ENCODE data around the gene ZNF24.

The ZNF24 gene

DNA sequence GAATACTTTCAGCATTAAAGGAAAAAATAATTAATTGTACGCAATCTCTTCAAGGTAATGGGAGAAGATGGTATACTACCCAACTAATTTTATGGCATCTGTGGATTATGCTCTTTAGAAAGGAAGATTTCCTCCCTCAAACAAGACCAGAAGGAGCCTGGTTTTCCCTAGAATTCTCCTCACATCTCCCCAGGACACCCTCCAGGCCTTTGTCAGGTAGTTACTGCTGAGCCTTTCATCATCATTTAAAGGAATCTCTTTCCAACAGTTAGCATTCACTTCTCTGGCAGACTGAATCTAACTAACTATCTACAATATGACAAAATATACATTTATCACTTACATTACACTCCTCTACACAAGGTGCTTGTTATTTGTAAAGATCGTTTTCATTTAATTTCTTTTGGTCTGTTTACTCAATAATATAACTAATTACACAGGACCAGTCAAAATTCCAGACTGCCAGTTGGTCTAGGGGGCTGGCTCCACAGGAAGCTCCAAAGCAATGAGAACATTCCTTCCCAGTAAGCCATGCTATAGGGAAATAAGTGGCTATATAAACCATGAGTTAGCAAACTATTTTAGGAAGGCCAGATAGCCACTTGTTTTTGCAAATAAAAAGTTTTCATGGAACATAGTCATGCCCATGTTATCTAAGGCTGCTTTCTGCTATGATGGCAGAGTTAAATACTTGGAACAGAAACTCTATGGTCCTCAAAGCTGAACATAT is 19.1 kb downstream of the ZNF24 start:
- Histone ChIP-seq H3K4me3 (ENCODE audit: low read depth in 1 of 2, low read length in 2 of 2) (no peak overlapping the region), H3K36me3 (ENCODE audit: insufficient read depth, low read length) (no peaks in the 10 kb centered on the region), H3K27ac (ENCODE audit: low read length) (no peak overlapping the region), H3K27me3 (ENCODE audit: insufficient read depth, low read length, poor library complexity) (no peaks in the 10 kb centered on the region), H3K4me2 (ENCODE audit: insufficient read depth, low read length) (no peak overlapping the region), H3K4me1 (ENCODE audit: insufficient read depth, low read length) (no peaks in the 10 kb centered on the region), H3K9ac (ENCODE audit: low read depth, low read length) (no peak overlapping the region), H3K9me3 (ENCODE audit: insufficient read depth, low read length, severe bottlenecking) (no peaks in the 10 kb centered on the region), H4K20me1 (ENCODE audit: insufficient read depth, low read length) (no peaks in the 10 kb centered on the region), H2AFZ (ENCODE audit: low read depth, low read length) (no peak overlapping the region), H3K79me2 (ENCODE audit: insufficient read depth, low read length) (no peaks in the 10 kb centered on the region)
- ATAC-seq (ENCODE audit: insufficient read depth, low read depth), result no peak
- no peak for DNase-seq
- no peak for TF ChIP-seq EZH2 (IDR thresholded peaks at IDR 0.05; ENCODE audit: borderline replicate concordance, low read depth, low read length, severe bottlenecking)
- TF ChIP-seq, protein P1, sequence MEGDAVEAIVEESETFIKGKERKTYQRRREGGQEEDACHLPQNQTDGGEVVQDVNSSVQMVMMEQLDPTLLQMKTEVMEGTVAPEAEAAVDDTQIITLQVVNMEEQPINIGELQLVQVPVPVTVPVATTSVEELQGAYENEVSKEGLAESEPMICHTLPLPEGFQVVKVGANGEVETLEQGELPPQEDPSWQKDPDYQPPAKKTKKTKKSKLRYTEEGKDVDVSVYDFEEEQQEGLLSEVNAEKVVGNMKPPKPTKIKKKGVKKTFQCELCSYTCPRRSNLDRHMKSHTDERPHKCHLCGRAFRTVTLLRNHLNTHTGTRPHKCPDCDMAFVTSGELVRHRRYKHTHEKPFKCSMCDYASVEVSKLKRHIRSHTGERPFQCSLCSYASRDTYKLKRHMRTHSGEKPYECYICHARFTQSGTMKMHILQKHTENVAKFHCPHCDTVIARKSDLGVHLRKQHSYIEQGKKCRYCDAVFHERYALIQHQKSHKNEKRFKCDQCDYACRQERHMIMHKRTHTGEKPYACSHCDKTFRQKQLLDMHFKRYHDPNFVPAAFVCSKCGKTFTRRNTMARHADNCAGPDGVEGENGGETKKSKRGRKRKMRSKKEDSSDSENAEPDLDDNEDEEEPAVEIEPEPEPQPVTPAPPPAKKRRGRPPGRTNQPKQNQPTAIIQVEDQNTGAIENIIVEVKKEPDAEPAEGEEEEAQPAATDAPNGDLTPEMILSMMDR (IDR thresholded peaks at IDR 0.05; ENCODE audit: borderline replicate concordance, extremely low read depth, low read length, poor library complexity, severe bottlenecking), result no peak

DNA sequence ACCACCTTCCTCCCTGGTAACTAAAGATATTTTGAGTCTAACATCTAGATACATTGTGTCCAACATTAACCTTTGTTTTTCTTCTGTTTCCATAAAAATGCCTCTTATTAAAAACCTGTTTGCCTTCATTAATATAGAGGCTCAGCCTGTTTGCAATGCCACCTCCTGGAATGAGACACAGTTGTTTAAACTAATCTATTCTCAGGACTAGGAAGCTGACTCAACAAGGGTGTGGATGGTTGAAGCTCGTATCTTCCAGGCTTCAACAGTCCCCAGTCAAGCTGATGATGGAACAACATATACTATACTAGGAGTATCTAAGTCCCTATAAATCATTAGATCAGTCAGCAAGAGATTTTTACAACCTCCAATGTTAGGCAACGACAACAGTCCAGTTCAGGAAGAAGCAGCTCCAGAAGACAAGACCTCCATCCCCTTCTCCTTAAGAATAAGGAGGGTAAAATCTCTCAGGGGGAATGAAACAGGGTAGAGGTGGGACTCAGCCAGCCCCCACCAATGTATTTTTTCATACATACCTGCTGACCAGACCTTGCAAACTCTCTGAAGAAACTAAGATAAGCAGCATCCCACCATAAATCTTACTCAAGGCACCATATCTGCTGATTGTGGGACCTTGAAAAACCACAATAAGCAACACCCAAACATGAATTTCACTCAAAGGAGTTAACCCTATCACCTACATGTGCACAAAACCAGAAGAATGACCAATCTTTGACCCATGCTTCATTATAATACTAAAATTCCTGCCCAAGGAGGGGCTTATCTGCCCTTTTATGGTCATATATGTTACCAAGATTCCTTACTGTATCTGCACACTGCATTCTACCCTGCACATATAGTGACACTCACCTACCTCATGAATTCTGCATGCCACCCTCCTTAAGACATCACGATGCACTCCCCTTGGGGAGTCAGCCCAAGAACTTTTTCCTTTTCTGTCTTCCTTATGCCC is 21.4 kb downstream of the ZNF24 start:
- Histone ChIP-seq H3K9me3 (ENCODE audit: insufficient read depth, low read length, severe bottlenecking) (no peaks in the 10 kb centered on the region), H3K4me3 (ENCODE audit: low read depth in 1 of 2, low read length in 2 of 2) (no peak overlapping the region), H3K36me3 (ENCODE audit: insufficient read depth, low read length) (no peaks in the 10 kb centered on the region), H3K4me1 (ENCODE audit: insufficient read depth, low read length) (no peaks in the 10 kb centered on the region), H3K27ac (ENCODE audit: low read length) (no peak overlapping the region), H3K9ac (ENCODE audit: low read depth, low read length) (no peak overlapping the region), H3K4me2 (ENCODE audit: insufficient read depth, low read length) (no peak overlapping the region), H4K20me1 (ENCODE audit: insufficient read depth, low read length) (no peaks in the 10 kb centered on the region), H3K79me2 (ENCODE audit: insufficient read depth, low read length) (no peaks in the 10 kb centered on the region), H3K27me3 (ENCODE audit: insufficient read depth, low read length, poor library complexity) (no peaks in the 10 kb centered on the region), H2AFZ (ENCODE audit: low read depth, low read length) (no peak overlapping the region)
- TF ChIP-seq, protein P1 (IDR thresholded peaks at IDR 0.05; ENCODE audit: borderline replicate concordance, extremely low read depth, low read length, poor library complexity, severe bottlenecking), result no peak
- no peak for TF ChIP-seq EZH2 (IDR thresholded peaks at IDR 0.05; ENCODE audit: borderline replicate concordance, low read depth, low read length, severe bottlenecking)
- no peak for DNase-seq
- ATAC-seq (ENCODE audit: insufficient read depth, low read depth), result no peak

DNA sequence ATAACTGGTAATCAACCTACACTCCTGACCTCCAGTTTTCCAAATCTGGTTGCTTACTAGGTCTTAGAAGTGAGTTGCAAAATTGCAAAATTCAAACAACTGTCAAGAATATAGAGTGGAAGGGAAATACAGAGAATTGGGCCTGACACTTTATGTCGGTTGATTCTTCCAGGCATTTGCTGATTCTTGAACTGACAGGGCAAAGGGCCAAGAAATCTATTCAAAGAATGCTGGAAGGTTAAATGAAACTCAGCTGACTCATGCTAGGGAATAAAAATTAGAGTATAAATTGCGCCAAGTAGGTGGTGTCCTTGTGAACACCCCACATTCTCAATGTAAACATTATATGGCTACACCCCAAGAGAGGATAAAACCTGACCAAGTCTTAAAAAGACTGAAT is 32.7 kb downstream of the ZNF24 start:
- 0 out of 2 replicates have a peak, but pooled peaks cover 1% of the 10 kb centered on the region for H3K79me2 ChIP-seq (ENCODE audit: insufficient read depth, low read length)
- DNase-seq (no peak), ATAC-seq (ENCODE audit: insufficient read depth, low read depth) (no peak)
- H3K4me1 ChIP-seq (ENCODE audit: insufficient read depth, low read length), result no peaks in the 10 kb centered on the region
- no peaks in the 10 kb centered on the region for H3K27me3 ChIP-seq (ENCODE audit: insufficient read depth, low read length, poor library complexity)
- no peak overlapping the region for H3K9ac ChIP-seq (ENCODE audit: low read depth, low read length)
- H3K4me3 ChIP-seq (ENCODE audit: low read depth in 1 of 2, low read length in 2 of 2), result no peak overlapping the region
- H2AFZ ChIP-seq (ENCODE audit: low read depth, low read length), result no peak overlapping the region
- H3K36me3 ChIP-seq (ENCODE audit: insufficient read depth, low read length), result peaks cover 11% of the 10 kb centered on the region
- no peak overlapping the region for H3K27ac ChIP-seq (ENCODE audit: low read length)
- H3K9me3 ChIP-seq (ENCODE audit: insufficient read depth, low read length, severe bottlenecking), result peaks cover 15% of the 10 kb centered on the region
- H4K20me1 ChIP-seq (ENCODE audit: insufficient read depth, low read length), result no peaks in the 10 kb centered on the region
- TF ChIP-seq, protein P1 (IDR thresholded peaks at IDR 0.05; ENCODE audit: borderline replicate concordance, extremely low read depth, low read length, poor library complexity, severe bottlenecking), result no peak
- no peak for TF ChIP-seq EZH2 (IDR thresholded peaks at IDR 0.05; ENCODE audit: borderline replicate concordance, low read depth, low read length, severe bottlenecking)
- H3K4me2 ChIP-seq (ENCODE audit: insufficient read depth, low read length), result no peak overlapping the region
